Upper lobe of left lung (tissue), 4 donors: Measurements from ENCODE around the gene CRYGA.

Source experiments
- POLR2A ChIP-seq, 4 donors: fragments of 450-650 bp; IDR thresholded peaks; one replicate each; pipeline ENCODE4 v1.5.1; 2016 to 2017; ENCODE audit warnings: antibody characterized with exemption in 4 of 4, mild to moderate bottlenecking in 2 of 4
- POLR2AphosphoS5 ChIP-seq, 2 donors: sonication (generic); formaldehyde crosslinking; IDR thresholded peaks; one replicate each; pipeline ENCODE4 v1.5.1; 2017; ENCODE audit warnings: antibody characterized with exemption in 2 of 2
- TF ChIP-seq, protein P1 (sequence below), 6 experiments: fragments of 450-650 bp in 4 of 6; fragments of 200-600 bp in 2 of 6; sonication (generic) in 2 of 6; IDR thresholded peaks; one replicate each; pipeline ENCODE4 v1.5.1; 2016 to 2019; ENCODE audit warnings: antibody characterized with exemption in 6 of 6

DNA sequence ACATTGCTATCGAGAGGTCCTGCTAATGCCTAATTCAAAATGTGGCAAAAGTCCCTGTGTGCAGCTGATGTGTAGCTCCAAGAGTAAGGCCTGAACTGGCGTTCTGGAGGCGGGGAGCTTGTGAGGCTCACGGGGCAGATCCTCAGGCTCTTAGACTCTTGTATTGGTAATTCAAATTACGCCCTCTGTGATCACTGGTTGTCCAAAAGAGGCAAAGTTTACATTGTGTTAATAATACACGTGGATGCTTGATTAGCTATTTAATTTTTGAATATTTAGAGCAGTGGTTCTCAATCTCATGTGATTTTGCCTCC is 12.4 kb upstream of the CRYGA start:
- TF ChIP-seq, protein P1, sequence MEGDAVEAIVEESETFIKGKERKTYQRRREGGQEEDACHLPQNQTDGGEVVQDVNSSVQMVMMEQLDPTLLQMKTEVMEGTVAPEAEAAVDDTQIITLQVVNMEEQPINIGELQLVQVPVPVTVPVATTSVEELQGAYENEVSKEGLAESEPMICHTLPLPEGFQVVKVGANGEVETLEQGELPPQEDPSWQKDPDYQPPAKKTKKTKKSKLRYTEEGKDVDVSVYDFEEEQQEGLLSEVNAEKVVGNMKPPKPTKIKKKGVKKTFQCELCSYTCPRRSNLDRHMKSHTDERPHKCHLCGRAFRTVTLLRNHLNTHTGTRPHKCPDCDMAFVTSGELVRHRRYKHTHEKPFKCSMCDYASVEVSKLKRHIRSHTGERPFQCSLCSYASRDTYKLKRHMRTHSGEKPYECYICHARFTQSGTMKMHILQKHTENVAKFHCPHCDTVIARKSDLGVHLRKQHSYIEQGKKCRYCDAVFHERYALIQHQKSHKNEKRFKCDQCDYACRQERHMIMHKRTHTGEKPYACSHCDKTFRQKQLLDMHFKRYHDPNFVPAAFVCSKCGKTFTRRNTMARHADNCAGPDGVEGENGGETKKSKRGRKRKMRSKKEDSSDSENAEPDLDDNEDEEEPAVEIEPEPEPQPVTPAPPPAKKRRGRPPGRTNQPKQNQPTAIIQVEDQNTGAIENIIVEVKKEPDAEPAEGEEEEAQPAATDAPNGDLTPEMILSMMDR (IDR thresholded peaks at IDR 0.05), result no peak
- no peak for TF ChIP-seq POLR2A (IDR thresholded peaks at IDR 0.05)
- no peak for TF ChIP-seq POLR2AphosphoS5 (IDR thresholded peaks at IDR 0.05)
